ENCODE results near the gene CRB1. TPM values are rescaled to one million over a fixed set of nuclear protein-coding genes. Genes with fewer than 3 reads are reported as not detected.

CRB1 gene
- total and polyA plus RNA-seq, 2 of the 8 experiments (the other 6 are each of a cell fraction or from before 2014, with no cell fraction given): 0.03 TPM; not detected in 1

DNA sequence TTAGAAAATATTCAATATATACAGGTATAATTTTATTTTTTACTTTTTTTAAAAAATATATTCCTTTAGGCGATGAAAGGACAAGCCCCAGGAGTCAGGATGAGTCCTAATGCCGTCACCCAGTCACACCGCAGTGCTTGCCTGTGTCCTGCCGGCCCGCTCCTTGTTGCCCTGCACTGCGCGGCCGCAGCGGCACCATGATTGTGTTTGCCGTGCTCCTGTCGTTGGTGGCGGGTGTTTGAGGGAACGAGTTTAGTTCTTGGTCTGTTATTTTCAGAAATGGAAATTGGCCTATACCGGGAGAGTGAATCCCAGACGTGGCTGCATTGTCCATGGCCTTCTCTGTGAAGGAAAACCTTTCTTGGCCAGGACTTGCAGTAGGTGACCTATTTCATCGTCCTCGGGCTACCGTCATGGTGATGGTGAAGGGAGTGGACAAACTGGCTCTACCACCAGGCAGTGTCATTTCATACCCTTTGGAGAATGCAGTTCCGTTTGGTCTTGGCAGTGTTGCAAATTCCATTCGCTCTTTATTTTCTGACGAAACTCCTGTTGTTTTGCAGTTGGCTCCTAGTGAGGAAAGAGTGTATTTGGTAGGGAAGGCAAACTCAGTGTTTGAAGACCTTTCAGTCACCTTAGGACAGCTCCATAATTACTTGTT, 45.9 kb upstream of the CRB1 start (continued):
- TF ChIP-seq, protein P1, sequence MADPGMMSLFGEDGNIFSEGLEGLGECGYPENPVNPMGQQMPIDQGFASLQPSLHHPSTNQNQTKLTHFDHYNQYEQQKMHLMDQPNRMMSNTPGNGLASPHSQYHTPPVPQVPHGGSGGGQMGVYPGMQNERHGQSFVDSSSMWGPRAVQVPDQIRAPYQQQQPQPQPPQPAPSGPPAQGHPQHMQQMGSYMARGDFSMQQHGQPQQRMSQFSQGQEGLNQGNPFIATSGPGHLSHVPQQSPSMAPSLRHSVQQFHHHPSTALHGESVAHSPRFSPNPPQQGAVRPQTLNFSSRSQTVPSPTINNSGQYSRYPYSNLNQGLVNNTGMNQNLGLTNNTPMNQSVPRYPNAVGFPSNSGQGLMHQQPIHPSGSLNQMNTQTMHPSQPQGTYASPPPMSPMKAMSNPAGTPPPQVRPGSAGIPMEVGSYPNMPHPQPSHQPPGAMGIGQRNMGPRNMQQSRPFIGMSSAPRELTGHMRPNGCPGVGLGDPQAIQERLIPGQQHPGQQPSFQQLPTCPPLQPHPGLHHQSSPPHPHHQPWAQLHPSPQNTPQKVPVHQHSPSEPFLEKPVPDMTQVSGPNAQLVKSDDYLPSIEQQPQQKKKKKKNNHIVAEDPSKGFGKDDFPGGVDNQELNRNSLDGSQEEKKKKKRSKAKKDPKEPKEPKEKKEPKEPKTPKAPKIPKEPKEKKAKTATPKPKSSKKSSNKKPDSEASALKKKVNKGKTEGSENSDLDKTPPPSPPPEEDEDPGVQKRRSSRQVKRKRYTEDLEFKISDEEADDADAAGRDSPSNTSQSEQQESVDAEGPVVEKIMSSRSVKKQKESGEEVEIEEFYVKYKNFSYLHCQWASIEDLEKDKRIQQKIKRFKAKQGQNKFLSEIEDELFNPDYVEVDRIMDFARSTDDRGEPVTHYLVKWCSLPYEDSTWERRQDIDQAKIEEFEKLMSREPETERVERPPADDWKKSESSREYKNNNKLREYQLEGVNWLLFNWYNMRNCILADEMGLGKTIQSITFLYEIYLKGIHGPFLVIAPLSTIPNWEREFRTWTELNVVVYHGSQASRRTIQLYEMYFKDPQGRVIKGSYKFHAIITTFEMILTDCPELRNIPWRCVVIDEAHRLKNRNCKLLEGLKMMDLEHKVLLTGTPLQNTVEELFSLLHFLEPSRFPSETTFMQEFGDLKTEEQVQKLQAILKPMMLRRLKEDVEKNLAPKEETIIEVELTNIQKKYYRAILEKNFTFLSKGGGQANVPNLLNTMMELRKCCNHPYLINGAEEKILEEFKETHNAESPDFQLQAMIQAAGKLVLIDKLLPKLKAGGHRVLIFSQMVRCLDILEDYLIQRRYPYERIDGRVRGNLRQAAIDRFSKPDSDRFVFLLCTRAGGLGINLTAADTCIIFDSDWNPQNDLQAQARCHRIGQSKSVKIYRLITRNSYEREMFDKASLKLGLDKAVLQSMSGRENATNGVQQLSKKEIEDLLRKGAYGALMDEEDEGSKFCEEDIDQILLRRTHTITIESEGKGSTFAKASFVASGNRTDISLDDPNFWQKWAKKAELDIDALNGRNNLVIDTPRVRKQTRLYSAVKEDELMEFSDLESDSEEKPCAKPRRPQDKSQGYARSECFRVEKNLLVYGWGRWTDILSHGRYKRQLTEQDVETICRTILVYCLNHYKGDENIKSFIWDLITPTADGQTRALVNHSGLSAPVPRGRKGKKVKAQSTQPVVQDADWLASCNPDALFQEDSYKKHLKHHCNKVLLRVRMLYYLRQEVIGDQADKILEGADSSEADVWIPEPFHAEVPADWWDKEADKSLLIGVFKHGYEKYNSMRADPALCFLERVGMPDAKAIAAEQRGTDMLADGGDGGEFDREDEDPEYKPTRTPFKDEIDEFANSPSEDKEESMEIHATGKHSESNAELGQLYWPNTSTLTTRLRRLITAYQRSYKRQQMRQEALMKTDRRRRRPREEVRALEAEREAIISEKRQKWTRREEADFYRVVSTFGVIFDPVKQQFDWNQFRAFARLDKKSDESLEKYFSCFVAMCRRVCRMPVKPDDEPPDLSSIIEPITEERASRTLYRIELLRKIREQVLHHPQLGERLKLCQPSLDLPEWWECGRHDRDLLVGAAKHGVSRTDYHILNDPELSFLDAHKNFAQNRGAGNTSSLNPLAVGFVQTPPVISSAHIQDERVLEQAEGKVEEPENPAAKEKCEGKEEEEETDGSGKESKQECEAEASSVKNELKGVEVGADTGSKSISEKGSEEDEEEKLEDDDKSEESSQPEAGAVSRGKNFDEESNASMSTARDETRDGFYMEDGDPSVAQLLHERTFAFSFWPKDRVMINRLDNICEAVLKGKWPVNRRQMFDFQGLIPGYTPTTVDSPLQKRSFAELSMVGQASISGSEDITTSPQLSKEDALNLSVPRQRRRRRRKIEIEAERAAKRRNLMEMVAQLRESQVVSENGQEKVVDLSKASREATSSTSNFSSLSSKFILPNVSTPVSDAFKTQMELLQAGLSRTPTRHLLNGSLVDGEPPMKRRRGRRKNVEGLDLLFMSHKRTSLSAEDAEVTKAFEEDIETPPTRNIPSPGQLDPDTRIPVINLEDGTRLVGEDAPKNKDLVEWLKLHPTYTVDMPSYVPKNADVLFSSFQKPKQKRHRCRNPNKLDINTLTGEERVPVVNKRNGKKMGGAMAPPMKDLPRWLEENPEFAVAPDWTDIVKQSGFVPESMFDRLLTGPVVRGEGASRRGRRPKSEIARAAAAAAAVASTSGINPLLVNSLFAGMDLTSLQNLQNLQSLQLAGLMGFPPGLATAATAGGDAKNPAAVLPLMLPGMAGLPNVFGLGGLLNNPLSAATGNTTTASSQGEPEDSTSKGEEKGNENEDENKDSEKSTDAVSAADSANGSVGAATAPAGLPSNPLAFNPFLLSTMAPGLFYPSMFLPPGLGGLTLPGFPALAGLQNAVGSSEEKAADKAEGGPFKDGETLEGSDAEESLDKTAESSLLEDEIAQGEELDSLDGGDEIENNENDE (IDR thresholded peaks at IDR 0.05; ENCODE audit: insufficient replicate concordance, low read length): no peak
- TF ChIP-seq SP4 (IDR thresholded peaks at IDR 0.05; ENCODE audit: low read length): no peak
- TF ChIP-seq CEBPB (IDR thresholded peaks at IDR 0.05; ENCODE audit: low read depth, low read length): no peak
- no peak for TF ChIP-seq TCF12 (IDR thresholded peaks at IDR 0.05; ENCODE audit: low read depth, low read length)
- TF ChIP-seq EZH2 (IDR thresholded peaks at IDR 0.05; ENCODE audit: low read depth, low read length, severe bottlenecking): no peak
- TF ChIP-seq RNF2 (IDR thresholded peaks at IDR 0.05; ENCODE audit: borderline replicate concordance, low read depth, low read length, missing control alignments, poor library complexity, severe bottlenecking): no peak
- TF ChIP-seq SRF (IDR thresholded peaks at IDR 0.05; ENCODE audit: low read depth, low read length): no peak
- no peak for TF ChIP-seq CHD1 (IDR thresholded peaks at IDR 0.05; ENCODE audit: low read depth, low read length)
- no peak for TF ChIP-seq HDAC6 (IDR thresholded peaks at IDR 0.05; ENCODE audit: low read depth, low read length)
- no peak for TF ChIP-seq KDM4A (IDR thresholded peaks at IDR 0.05; ENCODE audit: low read depth, low read length, severe bottlenecking)
- no peak for TF ChIP-seq TAF7 (optimal IDR thresholded peaks at IDR 0.05; ENCODE audit: borderline replicate concordance, low read depth, low read length)
